Keratinocyte (primary cell): ENCODE data around the gene TNNT1. TPM values are rescaled to one million over a fixed set of nuclear protein-coding genes. Genes with fewer than 3 reads are reported as not detected.

ENCODE experiments used
- DNase-seq: peaks from one replicate; pipeline ENCODE4 v3.0.0-alpha.2; 2011; ENCODE audit warnings: low read depth, missing footprints, low spot score
- FAIRE-seq: peaks from 2 replicates; lab custom pipeline; 2011; peaks lifted over from hg19 to GRCh38; lab: Jason Lieb, UNC
- H2AFZ ChIP-seq: 2 replicates; pipeline ENCODE4 v1.6.0; 2012; ENCODE audit warnings: low read length, control low read depth, inconsistent platforms; ENCODE audit not compliant: control insufficient read depth
- H3K27ac ChIP-seq: 2 replicates; pipeline ENCODE4 v1.5.1; 2011; ENCODE audit warnings: low read length; ENCODE audit not compliant: control insufficient read depth, insufficient read depth
- H3K27me3 ChIP-seq: 3 replicates; pipeline ENCODE4 v1.6.0; 2011; ENCODE audit warnings: low read length; ENCODE audit not compliant: control insufficient read depth, insufficient read depth; ENCODE audit errors: extremely low read depth
- H3K36me3 ChIP-seq, 2 experiments: 2 replicates in 1 of 2; 3 replicates in 1 of 2; pipeline ENCODE4 v1.5.1; 2011; ENCODE audit warnings: low read length in 2 of 2, mild to moderate bottlenecking in 1 of 2; ENCODE audit not compliant: control insufficient read depth in 2 of 2, insufficient read depth in 2 of 2; ENCODE audit errors: extremely low read depth in 1 of 2
- H3K4me1 ChIP-seq: 3 replicates; pipeline ENCODE4 v1.5.1; 2011; ENCODE audit warnings: low read length; ENCODE audit not compliant: control insufficient read depth, insufficient read depth; ENCODE audit errors: extremely low read depth
- H3K4me2 ChIP-seq: 3 replicates; pipeline ENCODE4 v1.6.0; 2011; ENCODE audit warnings: low read depth, low read length; ENCODE audit not compliant: control insufficient read depth, insufficient read depth; ENCODE audit errors: extremely low read depth
- H3K4me3 ChIP-seq, 3 experiments: fragments of 200-600 bp in 1 of 3; sonication (generic) in 1 of 3; 2 replicates in 2 of 3; 3 replicates in 1 of 3; pipeline ENCODE4 v1.5.1; 2011 to 2016; ENCODE audit warnings: low read length in 3 of 3, mild to moderate bottlenecking in 3 of 3, control low read depth in 2 of 3, inconsistent platforms in 1 of 3, low read depth in 1 of 3, mixed read lengths in 1 of 3, mixed run types in 1 of 3, moderate library complexity in 1 of 3; ENCODE audit not compliant: control insufficient read depth in 2 of 3, insufficient read depth in 2 of 3; ENCODE audit errors: extremely low read depth in 1 of 3
- H3K79me2 ChIP-seq: 2 replicates; pipeline ENCODE4 v1.6.0; 2012; ENCODE audit warnings: low read length; ENCODE audit not compliant: control insufficient read depth, insufficient read depth
- H3K9ac ChIP-seq: 3 replicates; pipeline ENCODE4 v1.6.0; 2011; ENCODE audit warnings: low read length; ENCODE audit not compliant: control insufficient read depth, insufficient read depth; ENCODE audit errors: extremely low read depth
- H3K9me1 ChIP-seq: 3 replicates; pipeline ENCODE4 v1.6.0; 2011; ENCODE audit warnings: low read length; ENCODE audit not compliant: control insufficient read depth, insufficient read depth; ENCODE audit errors: extremely low read depth
- H3K9me3 ChIP-seq: 2 replicates; pipeline ENCODE4 v1.5.1; 2012; ENCODE audit warnings: low read depth, low read length; ENCODE audit not compliant: control insufficient read depth
- H4K20me1 ChIP-seq: 3 replicates; pipeline ENCODE4 v1.6.0; 2011; ENCODE audit warnings: low read length; ENCODE audit not compliant: control insufficient read depth, insufficient read depth; ENCODE audit errors: extremely low read depth
- CTCF ChIP-seq, 3 experiments: IDR thresholded peaks in 1 of 3; conservative IDR thresholded peaks in 1 of 3; optimal IDR thresholded peaks in 1 of 3; 2 replicates in 2 of 3; 3 replicates in 1 of 3; pipeline versions ENCODE3 to v1.5.1; 2011; ENCODE audit warnings: low read length in 3 of 3, mild to moderate bottlenecking in 3 of 3, moderate library complexity in 2 of 3, control low read depth in 1 of 3, inconsistent platforms in 1 of 3; ENCODE audit not compliant: insufficient read depth in 2 of 3; ENCODE audit errors: extremely low read depth in 1 of 3
- EZH2 ChIP-seq: IDR thresholded peaks from one replicate; pipeline ENCODE4 v1.6.1; 2012; ENCODE audit warnings: inconsistent platforms, mild to moderate bottlenecking, low read length, moderate library complexity
- dilution Hi-C: fragments of 300-500 bp; cut with MboI; formaldehyde crosslinking; loops from one replicate; pipeline ENCODE4 v1.7.0; 2020; ENCODE audit warnings: low sequenced_read_pairs; ENCODE audit not compliant: extremely low pct_ligation_motif_present
- polyA plus RNA-seq, 5 experiments: library from polyadenylated mRNA; depleted of rRNA in 3 of 5; stranded (reverse) in 3 of 5; stranded (forward) in 1 of 5; unstranded in 1 of 5; fragments of >200 nt; gene quantifications; 1 replicate in 1 of 5; 2 replicates in 3 of 5; 3 replicates in 1 of 5; pipeline versions ENCODE4 v1.2.1 to v1.2.3, GENCODE V29; 2011 to 2012; ENCODE audit warnings: missing spikeins in 2 of 5, low read depth in 1 of 5, low replicate concordance in 1 of 5

TNNT1 gene
- polyA plus RNA-seq, 1 donor (not counting 4 experiments of a cell fraction or from before 2014, with no cell fraction given), result 99.6 TPM

- Histone ChIP-seq H3K9ac (no peak overlapping the region), H3K27me3 (no peaks in the 10 kb centered on the region), H3K79me2 (no peaks in the 10 kb centered on the region), H2AFZ (no peak overlapping the region), H4K20me1 (peaks cover 14% of the 10 kb centered on the region), H3K4me3 (no peak overlapping the region), H3K9me3 (no peaks in the 10 kb centered on the region), H3K9me1 (no peaks in the 10 kb centered on the region), H3K4me2 (no peak overlapping the region), H3K4me1 (peaks cover 7% of the 10 kb centered on the region), H3K36me3 (peaks cover 10 to 19% of the 10 kb centered on the region in 2 experiments), H3K27ac (no peak overlapping the region)
- DNase-seq (no peak), FAIRE-seq (no peak)
- TF ChIP-seq EZH2 (no peak), CTCF (optimal IDR thresholded peaks at IDR 0.05 in 1 of 3, IDR thresholded peaks at IDR 0.05 in 1 of 3, conservative IDR thresholded peaks at IDR 0.05 in 1 of 3; ENCODE audit: extremely low read depth in 1 of 3, insufficient read depth in 2 of 3, low read length in 3 of 3) (no peak)
- dilution Hi-C loops, result no loop called here
Measured at GRCh38 chr19:55089342-55089944, 59.6 kb downstream of the TNNT1 start.

- Histone ChIP-seq H3K9me1 (no peaks in the 10 kb centered on the region), H3K4me2 (no peak overlapping the region), H2AFZ (no peak overlapping the region), H3K27me3 (no peaks in the 10 kb centered on the region), H3K4me3 (no peak overlapping the region), H3K9me3 (no peaks in the 10 kb centered on the region), H3K4me1 (peaks cover 7% of the 10 kb centered on the region), H3K36me3 (peaks cover 10 to 18% of the 10 kb centered on the region in 2 experiments), H3K27ac (no peak overlapping the region), H4K20me1 (peaks cover 14% of the 10 kb centered on the region), H3K79me2 (no peaks in the 10 kb centered on the region), H3K9ac (no peak overlapping the region)
- DNase-seq (no peak), FAIRE-seq (no peak)
- dilution Hi-C loops, result no loop called here
- TF ChIP-seq EZH2, result no peak
- peak; percentile 50 to 64 (median 59) for TF ChIP-seq CTCF (optimal IDR thresholded peaks at IDR 0.05 in 1 of 3, IDR thresholded peaks at IDR 0.05 in 1 of 3, conservative IDR thresholded peaks at IDR 0.05 in 1 of 3; ENCODE audit: extremely low read depth in 1 of 3, insufficient read depth in 2 of 3, low read length in 3 of 3)
Measured at GRCh38 chr19:55088543-55089341, 60.3 kb downstream of the TNNT1 start.
